Peyer's patch (tissue), 4 donors: ENCODE results near the gene CHST12. TPM values are rescaled to one million over a fixed set of nuclear protein-coding genes. Genes with fewer than 3 reads are reported as not detected.

Experiments
- DNase-seq, 3 donors: peaks; one replicate each; pipeline ENCODE4 v3.0.0-alpha.2; 2017 to 2019
- H3K27ac ChIP-seq, 4 donors: fragments of 200-600 bp; sonication (generic); one replicate each; pipeline ENCODE4 v1.5.1; 2016 to 2019
- H3K27me3 ChIP-seq, 2 donors: fragments of 200-600 bp; sonication (generic); one replicate each; pipeline ENCODE4 v1.5.1; 2019
- H3K36me3 ChIP-seq, 3 donors: fragments of 200-600 bp; sonication (generic); one replicate each; pipeline ENCODE4 v1.5.1; 2016 to 2019
- H3K4me1 ChIP-seq, 4 donors: fragments of 200-600 bp; sonication (generic); one replicate each; pipeline ENCODE4 v1.5.1; 2016 to 2019
- H3K4me3 ChIP-seq, 4 donors: fragments of 200-600 bp; sonication (generic); 1 replicate in 3 of 4; 2 replicates in 1 of 4; pipeline ENCODE4 v1.5.1; 2016 to 2019; ENCODE audit warnings: mild to moderate bottlenecking in 1 of 4
- H3K9me3 ChIP-seq, 4 donors: fragments of 200-600 bp; sonication (generic); one replicate each; pipeline ENCODE4 v1.5.1; 2016 to 2019; ENCODE audit warnings: mild to moderate bottlenecking in 1 of 4
- POLR2A ChIP-seq, 2 donors: fragments of 450-650 bp; IDR thresholded peaks; one replicate each; pipeline ENCODE4 v1.5.1; 2017; ENCODE audit warnings: antibody characterized with exemption in 2 of 2, mild to moderate bottlenecking in 2 of 2, moderate library complexity in 2 of 2
- total RNA-seq, 4 donors: library from RNA; depleted of rRNA; stranded (reverse); fragments of >200 nt; gene quantifications; one replicate each; pipeline ENCODE4 v1.1.0, GENCODE V29; 2016
- TF ChIP-seq, protein P1 (sequence below), 6 experiments: fragments of 450-650 bp in 4 of 6; fragments of 200-600 bp in 2 of 6; sonication (generic) in 1 of 6; IDR thresholded peaks; one replicate each; pipeline ENCODE4 v1.5.1; 2017 to 2019; ENCODE audit warnings: antibody characterized with exemption in 6 of 6, mild to moderate bottlenecking in 3 of 6, moderate library complexity in 1 of 6

Gene CHST12
- total RNA-seq, 4 donors from 2014 or later, result 6.0 to 17.3 (median 13.1) TPM

DNA sequence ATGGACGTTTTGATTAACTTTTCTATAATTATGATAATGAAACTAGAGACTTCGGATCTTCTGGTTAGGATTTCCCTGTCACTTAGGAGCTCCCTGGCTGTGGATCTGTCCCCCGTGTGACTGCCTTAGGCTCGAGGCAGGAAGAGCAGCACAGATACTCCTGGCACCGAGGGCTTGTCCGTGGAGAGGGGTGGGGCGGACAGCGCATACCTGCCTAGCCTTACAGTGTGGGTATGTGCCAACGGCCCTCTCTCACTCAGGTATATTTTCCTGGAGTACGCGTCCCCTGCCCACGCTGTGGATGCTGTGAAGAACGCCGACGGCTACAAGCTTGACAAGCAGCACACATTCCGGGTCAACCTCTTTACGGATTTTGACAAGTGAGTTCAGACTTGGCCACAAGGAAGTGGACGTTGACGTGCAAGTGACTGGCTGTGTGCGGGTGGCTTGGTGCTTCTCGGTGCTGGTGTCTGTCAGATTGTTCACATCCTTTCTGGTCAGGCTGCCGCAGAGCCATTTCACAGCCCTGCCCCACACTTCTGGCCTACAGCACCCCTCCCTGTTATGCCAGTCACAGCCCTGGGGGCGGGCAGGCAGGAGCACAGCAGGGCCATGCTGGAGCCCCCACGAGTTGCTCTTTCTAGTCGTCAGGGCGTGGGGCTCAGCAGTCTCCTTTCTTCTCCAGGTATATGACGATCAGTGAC is 40.9 kb upstream of the CHST12 start:
- peaks cover 0 to 76% (median 4%) of the 10 kb centered on the region in 3 donors for H3K36me3 ChIP-seq
- H3K4me1 ChIP-seq, result peaks cover 0 to 6% (median 0%) of the 10 kb centered on the region in 4 donors
- no peak overlapping the region for H3K4me3 ChIP-seq
- no peaks in the 10 kb centered on the region for H3K9me3 ChIP-seq
- no peaks in the 10 kb centered on the region for H3K27me3 ChIP-seq
- no peak for TF ChIP-seq POLR2A (IDR thresholded peaks at IDR 0.05)
- TF ChIP-seq, protein P1, sequence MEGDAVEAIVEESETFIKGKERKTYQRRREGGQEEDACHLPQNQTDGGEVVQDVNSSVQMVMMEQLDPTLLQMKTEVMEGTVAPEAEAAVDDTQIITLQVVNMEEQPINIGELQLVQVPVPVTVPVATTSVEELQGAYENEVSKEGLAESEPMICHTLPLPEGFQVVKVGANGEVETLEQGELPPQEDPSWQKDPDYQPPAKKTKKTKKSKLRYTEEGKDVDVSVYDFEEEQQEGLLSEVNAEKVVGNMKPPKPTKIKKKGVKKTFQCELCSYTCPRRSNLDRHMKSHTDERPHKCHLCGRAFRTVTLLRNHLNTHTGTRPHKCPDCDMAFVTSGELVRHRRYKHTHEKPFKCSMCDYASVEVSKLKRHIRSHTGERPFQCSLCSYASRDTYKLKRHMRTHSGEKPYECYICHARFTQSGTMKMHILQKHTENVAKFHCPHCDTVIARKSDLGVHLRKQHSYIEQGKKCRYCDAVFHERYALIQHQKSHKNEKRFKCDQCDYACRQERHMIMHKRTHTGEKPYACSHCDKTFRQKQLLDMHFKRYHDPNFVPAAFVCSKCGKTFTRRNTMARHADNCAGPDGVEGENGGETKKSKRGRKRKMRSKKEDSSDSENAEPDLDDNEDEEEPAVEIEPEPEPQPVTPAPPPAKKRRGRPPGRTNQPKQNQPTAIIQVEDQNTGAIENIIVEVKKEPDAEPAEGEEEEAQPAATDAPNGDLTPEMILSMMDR (IDR thresholded peaks at IDR 0.05), result no peak
- no peak overlapping the region for H3K27ac ChIP-seq
- no peak for DNase-seq

DNA sequence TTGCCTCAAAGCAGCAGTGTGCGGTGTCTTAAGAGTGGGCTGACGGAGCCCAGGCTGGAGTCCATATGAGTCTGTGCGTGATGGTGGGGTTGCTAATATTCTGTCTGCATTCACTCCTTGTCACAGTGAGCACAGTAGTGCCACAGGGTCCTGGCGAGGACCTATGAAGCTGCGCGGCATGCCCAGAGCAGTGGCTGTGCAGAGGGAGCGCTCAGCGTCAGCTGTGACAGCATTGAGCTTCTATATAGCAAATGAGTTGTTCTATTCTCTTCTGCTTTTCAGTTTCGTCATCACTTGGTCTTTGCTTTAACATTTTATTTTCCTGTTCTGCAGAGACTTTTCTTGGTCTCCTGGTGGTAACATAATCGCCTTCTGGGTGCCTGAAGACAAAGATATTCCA is 34.3 kb upstream of the CHST12 start:
- H3K4me3 ChIP-seq, result no peak overlapping the region
- TF ChIP-seq POLR2A (IDR thresholded peaks at IDR 0.05), result no peak
- TF ChIP-seq, protein P1 (IDR thresholded peaks at IDR 0.05), result no peak
- no peak overlapping the region for H3K27ac ChIP-seq
- no peaks in the 10 kb centered on the region for H3K4me1 ChIP-seq
- DNase-seq, result no peak
- peaks cover 0 to 99% (median 0%) of the 10 kb centered on the region in 3 donors for H3K36me3 ChIP-seq
- no peaks in the 10 kb centered on the region for H3K9me3 ChIP-seq
- no peaks in the 10 kb centered on the region for H3K27me3 ChIP-seq

DNA sequence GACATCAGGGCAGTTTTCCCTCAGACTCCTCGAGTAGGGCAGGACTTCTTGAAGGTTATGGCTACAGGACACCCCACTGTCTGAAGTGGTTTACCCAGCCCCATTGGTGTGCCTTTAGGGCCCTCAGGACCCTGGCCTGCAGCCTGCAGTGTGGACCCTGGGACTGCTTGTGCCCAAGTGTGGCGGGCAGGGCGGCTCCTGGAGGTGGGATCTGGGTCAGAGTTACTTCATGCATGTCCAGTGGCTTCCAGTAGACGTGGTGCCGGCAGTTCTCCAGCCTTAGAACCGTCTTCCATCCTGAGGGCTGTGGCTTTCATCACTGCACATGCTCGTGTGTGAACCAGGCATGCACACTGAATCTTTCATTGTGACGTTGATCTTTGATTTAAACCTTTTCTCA is 32.1 kb upstream of the CHST12 start:
- TF ChIP-seq, protein P1 (IDR thresholded peaks at IDR 0.05), result no peak
- TF ChIP-seq POLR2A (IDR thresholded peaks at IDR 0.05), result no peak
- Histone ChIP-seq H3K27me3 (no peaks in the 10 kb centered on the region), H3K4me3 (no peak overlapping the region), H3K36me3 (peaks cover 0 to 100% (median 3%) of the 10 kb centered on the region in 3 donors), H3K9me3 (no peaks in the 10 kb centered on the region), H3K4me1 (no peaks in the 10 kb centered on the region), H3K27ac (no peak overlapping the region)
- no peak for DNase-seq

DNA sequence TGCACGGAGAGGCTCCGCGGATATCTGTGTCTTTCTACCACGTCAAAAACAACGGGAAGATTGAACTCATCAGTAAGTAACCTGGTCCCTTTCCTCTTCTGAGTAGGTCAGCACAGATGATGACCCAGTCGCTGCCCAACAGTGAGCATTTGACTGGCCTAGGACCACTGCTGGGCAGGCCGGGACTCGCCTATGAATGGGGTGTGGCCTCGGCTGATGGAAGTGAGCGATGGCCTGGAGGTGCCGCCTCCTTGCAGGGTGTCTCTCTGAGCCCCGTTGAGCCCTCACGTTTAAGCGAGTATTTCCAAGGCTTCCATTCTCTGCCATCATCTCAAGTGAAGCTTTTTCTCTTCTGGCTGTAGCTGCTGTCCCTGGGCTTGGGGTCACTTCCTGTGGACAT is 30.7 kb upstream of the CHST12 start:
- no peaks in the 10 kb centered on the region for H3K9me3 ChIP-seq
- peaks cover 0 to 99% (median 3%) of the 10 kb centered on the region in 3 donors for H3K36me3 ChIP-seq
- DNase-seq, result no peak
- no peak for TF ChIP-seq POLR2A (IDR thresholded peaks at IDR 0.05)
- no peaks in the 10 kb centered on the region for H3K27me3 ChIP-seq
- no peak overlapping the region for H3K27ac ChIP-seq
- H3K4me1 ChIP-seq, result no peaks in the 10 kb centered on the region
- no peak overlapping the region for H3K4me3 ChIP-seq

DNA sequence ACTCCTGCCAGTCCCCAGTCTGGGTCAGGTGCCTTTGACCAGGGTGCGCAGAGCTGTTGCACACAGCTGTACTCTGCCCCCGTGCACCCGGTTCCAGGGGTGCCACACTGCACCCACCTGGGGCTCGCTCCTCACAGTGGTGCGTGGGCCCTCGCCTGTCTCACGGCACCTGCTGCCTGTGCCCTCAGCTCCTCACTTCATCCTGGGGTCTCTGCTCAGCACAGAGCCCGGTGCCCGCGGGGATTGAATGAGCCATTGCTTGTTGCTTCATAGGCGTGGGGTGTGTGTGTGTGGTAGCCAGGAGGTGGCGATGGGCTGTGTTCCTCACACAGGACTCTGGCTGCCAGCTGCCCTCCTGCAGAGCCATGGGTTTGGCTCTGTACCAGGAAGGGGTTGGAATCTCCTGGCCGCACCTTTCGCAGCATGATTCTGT is 30.3 kb upstream of the CHST12 start:
- Histone ChIP-seq H3K4me3 (no peak overlapping the region), H3K27me3 (no peaks in the 10 kb centered on the region), H3K9me3 (no peaks in the 10 kb centered on the region), H3K27ac (no peak overlapping the region), H3K36me3 (peaks cover 0 to 95% (median 3%) of the 10 kb centered on the region in 3 donors), H3K4me1 (no peaks in the 10 kb centered on the region)
- TF ChIP-seq, protein P1 (IDR thresholded peaks at IDR 0.05), result no peak
- no peak for TF ChIP-seq POLR2A (IDR thresholded peaks at IDR 0.05)
- DNase-seq, result no peak

DNA sequence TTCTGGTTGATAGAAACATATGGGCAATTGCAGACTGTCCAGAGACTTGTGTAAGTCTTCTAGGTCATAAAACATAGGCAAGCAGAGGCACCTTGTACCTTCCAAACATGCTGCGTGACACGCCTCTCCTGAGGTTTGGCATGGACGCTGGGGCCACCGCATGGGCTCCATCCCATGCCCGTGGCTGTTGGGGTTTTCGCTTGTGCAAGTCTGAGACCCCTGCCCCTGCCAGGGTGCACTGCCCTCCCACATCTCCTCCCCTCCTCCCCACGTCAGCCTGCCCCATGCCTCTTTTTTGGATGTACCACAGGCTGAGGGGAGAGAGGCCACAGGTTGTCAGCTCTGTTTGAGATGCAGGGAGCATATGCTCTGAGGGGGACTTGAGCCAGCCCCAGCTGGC is 29.8 kb upstream of the CHST12 start:
- Histone ChIP-seq H3K36me3 (peaks cover 0 to 91% (median 3%) of the 10 kb centered on the region in 3 donors), H3K27ac (no peak overlapping the region), H3K4me3 (no peak overlapping the region), H3K9me3 (no peaks in the 10 kb centered on the region), H3K27me3 (no peaks in the 10 kb centered on the region), H3K4me1 (no peaks in the 10 kb centered on the region)
- no peak for TF ChIP-seq POLR2A (IDR thresholded peaks at IDR 0.05)
- TF ChIP-seq, protein P1 (IDR thresholded peaks at IDR 0.05), result no peak
- no peak for DNase-seq
